Gastrocnemius medialis (tissue), 4 donors: ENCODE results near the gene CRYBG3. TPM values are rescaled to one million over a fixed set of nuclear protein-coding genes. Genes with fewer than 3 reads are reported as not detected.

Experiments
- ATAC-seq, 2 donors: fragments of 150-250 bp; one replicate each; pipeline ENCODE4 v1.9.1; 2016
- DNase-seq, 2 donors: peaks; one replicate each; pipeline ENCODE4 v3.0.0-alpha.2; 2019
- H3K27ac ChIP-seq, 4 donors: fragments of 200-600 bp; sonication (generic); 1 replicate in 1 of 4; 2 replicates in 3 of 4; pipeline ENCODE4 v1.5.1; 2016 to 2018; ENCODE audit warnings: mild to moderate bottlenecking in 2 of 4, moderate library complexity in 1 of 4
- H3K27me3 ChIP-seq, 3 donors: fragments of 200-600 bp; sonication (generic) in 2 of 3; 1 replicate in 1 of 3; 2 replicates in 2 of 3; pipeline versions ENCODE4 v1.5.1 to v1.6.0; 2016 to 2019; ENCODE audit warnings: mild to moderate bottlenecking in 1 of 3, moderate library complexity in 1 of 3
- H3K36me3 ChIP-seq, 2 donors: fragments of 200-600 bp; sonication (generic) in 1 of 2; one replicate each; pipeline ENCODE4 v1.5.1; 2017 to 2018
- H3K4me1 ChIP-seq, 2 donors: fragments of 200-600 bp; sonication (generic) in 1 of 2; one replicate each; pipeline ENCODE4 v1.5.1; 2016 to 2017; ENCODE audit warnings: mild to moderate bottlenecking in 2 of 2
- H3K4me3 ChIP-seq, 4 donors: fragments of 200-600 bp; sonication (generic) in 3 of 4; 1 replicate in 1 of 4; 2 replicates in 3 of 4; pipeline ENCODE4 v1.5.1; 2016 to 2019; ENCODE audit warnings: mild to moderate bottlenecking in 2 of 4
- H3K9me3 ChIP-seq, 3 donors: fragments of 200-600 bp; sonication (generic) in 2 of 3; 1 replicate in 1 of 3; 2 replicates in 2 of 3; pipeline ENCODE4 v1.5.1; 2016 to 2019
- POLR2A ChIP-seq, 2 donors: fragments of 450-650 bp; IDR thresholded peaks; one replicate each; pipeline ENCODE4 v1.6.1; 2017; ENCODE audit warnings: antibody characterized with exemption in 2 of 2, mild to moderate bottlenecking in 2 of 2, moderate library complexity in 2 of 2
- in situ Hi-C, 4 donors: fragments of 200-750 bp; cut with MboI; loops; one replicate each; pipeline versions ENCODE4 v1.15.0 to v1.8.0; 2017; ENCODE audit warnings: low sequenced_read_pairs in 4 of 4
- intact Hi-C: fragments of 100-400 bp; cut with DNase I; formaldehyde crosslinking; loops from one replicate; pipeline ENCODE4 v1.15.1; 2023; ENCODE audit warnings: low total_unique reads
- total RNA-seq, 4 donors: library from RNA; depleted of rRNA; stranded (reverse); fragments of >200 nt; gene quantifications; one replicate each; pipeline versions ENCODE4 v1.1.0 to v1.2.3, GENCODE V29; 2016
- TF ChIP-seq, protein P1 (sequence below), 5 experiments: fragments of 450-650 bp in 3 of 5; fragments of 200-600 bp in 2 of 5; sonication (generic) in 2 of 5; IDR thresholded peaks in 4 of 5; conservative IDR thresholded peaks in 1 of 5; 1 replicate in 4 of 5; 2 replicates in 1 of 5; pipeline ENCODE4 v1.5.1; 2016 to 2019; ENCODE audit warnings: antibody characterized with exemption in 5 of 5, mild to moderate bottlenecking in 3 of 5, moderate library complexity in 3 of 5

Gene CRYBG3
- total RNA-seq, 4 donors from 2014 or later, result 23.0 to 47.3 (median 24.8) TPM

DNA sequence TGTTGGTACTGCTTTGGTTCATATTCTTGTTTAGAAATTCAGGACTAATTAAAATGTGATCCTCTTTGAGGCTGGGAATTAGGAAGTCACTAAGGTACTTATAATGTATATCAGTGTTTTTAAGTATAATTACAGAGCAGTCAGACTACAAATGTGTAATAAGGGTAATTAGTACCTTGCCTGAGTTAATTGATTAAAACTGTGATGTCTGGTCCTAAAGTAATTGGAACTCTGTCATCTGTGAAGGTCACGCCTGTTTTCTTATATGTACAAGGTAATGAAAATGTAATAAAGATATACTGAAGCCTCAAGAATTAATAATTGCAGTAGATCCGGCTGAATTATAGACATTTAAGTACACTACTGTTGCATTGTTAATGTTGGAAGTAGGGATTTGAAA lies 117.6 kb downstream of the CRYBG3 start:
- H3K27me3 ChIP-seq, result no peaks in the 10 kb centered on the region
- no peak overlapping the region for H3K4me3 ChIP-seq
- DNase-seq (no peak), ATAC-seq (no peak)
- in situ Hi-C loops, result no loop called here
- intact Hi-C loops, result no loop called here
- no peak overlapping the region for H3K27ac ChIP-seq
- TF ChIP-seq POLR2A (IDR thresholded peaks at IDR 0.05), result no peak
- TF ChIP-seq, protein P1, sequence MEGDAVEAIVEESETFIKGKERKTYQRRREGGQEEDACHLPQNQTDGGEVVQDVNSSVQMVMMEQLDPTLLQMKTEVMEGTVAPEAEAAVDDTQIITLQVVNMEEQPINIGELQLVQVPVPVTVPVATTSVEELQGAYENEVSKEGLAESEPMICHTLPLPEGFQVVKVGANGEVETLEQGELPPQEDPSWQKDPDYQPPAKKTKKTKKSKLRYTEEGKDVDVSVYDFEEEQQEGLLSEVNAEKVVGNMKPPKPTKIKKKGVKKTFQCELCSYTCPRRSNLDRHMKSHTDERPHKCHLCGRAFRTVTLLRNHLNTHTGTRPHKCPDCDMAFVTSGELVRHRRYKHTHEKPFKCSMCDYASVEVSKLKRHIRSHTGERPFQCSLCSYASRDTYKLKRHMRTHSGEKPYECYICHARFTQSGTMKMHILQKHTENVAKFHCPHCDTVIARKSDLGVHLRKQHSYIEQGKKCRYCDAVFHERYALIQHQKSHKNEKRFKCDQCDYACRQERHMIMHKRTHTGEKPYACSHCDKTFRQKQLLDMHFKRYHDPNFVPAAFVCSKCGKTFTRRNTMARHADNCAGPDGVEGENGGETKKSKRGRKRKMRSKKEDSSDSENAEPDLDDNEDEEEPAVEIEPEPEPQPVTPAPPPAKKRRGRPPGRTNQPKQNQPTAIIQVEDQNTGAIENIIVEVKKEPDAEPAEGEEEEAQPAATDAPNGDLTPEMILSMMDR (IDR thresholded peaks at IDR 0.05 in 4 of 5, conservative IDR thresholded peaks at IDR 0.05 in 1 of 5), result no peak
- H3K4me1 ChIP-seq, result no peaks in the 10 kb centered on the region
- no peaks in the 10 kb centered on the region for H3K9me3 ChIP-seq
- peaks cover 0 to 83% of the 10 kb centered on the region in 2 donors for H3K36me3 ChIP-seq

DNA sequence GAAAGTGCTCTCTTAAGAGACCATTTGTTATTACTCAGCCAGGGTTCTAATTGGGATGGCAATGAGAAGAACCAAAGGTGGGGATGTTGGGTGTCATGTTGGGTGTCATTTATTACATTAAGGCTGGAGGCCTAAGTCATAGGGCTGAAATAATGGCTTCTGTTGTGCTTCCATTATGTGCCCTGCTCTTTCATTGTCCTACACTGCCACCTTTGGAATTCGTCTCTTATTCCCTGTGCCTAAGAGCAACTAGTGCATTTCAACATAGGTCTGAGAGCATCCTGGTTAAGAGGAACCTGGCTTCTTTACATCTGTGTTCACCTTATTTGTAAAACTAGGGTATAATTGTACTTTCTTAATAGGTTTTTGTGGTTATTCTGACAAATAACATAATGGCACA lies 118.2 kb downstream of the CRYBG3 start:
- no peak for DNase-seq
- intact Hi-C loops, result no loop called here
- no peak for ATAC-seq
- TF ChIP-seq POLR2A (IDR thresholded peaks at IDR 0.05), result no peak
- TF ChIP-seq, protein P1 (IDR thresholded peaks at IDR 0.05 in 4 of 5, conservative IDR thresholded peaks at IDR 0.05 in 1 of 5), result no peak
- Histone ChIP-seq H3K9me3 (no peaks in the 10 kb centered on the region), H3K36me3 (peaks cover 0 to 83% of the 10 kb centered on the region in 2 donors), H3K4me1 (no peaks in the 10 kb centered on the region), H3K4me3 (no peak overlapping the region), H3K27me3 (no peaks in the 10 kb centered on the region), H3K27ac (no peak overlapping the region)
- in situ Hi-C loops, result no loop called here

DNA sequence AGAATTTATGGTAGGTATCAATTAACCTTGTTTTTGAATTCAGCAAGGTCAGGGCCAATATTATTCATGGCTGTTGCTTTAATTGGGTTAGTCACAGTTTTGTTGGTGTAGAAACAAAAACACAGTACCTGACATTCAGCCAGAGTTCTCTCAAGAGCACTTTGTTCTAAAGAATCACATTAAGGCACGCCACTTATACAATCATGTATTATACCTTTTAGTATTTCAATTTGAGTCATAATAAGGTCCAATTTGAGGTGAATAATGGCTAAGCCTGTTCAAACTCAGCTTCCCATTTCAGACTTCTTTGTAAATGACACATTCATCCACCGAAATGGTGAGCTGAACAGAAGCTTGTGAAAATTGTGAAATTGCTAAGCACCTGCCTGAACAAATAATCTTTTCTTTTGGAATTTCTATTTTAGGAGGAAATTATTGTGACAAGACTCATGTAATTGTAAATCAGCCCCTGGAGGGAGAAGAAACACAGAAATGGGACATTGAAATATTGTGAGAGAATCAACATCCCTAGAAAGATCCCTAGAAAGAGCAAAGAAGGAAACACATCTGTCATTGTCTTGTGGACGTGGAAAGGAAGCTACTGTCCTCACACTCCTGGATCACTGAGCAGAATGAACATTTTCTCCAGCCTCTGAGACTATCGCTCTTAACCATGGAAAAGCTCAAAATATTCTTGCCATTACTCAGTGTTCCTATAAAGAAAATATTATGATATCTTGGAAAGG lies 121.2 kb downstream of the CRYBG3 start:
- no peak overlapping the region for H3K27ac ChIP-seq
- H3K36me3 ChIP-seq, result peaks cover 0 to 85% of the 10 kb centered on the region in 2 donors
- DNase-seq, result no peak
- intact Hi-C loops (no loop called here), in situ Hi-C loops (no loop called here)
- H3K9me3 ChIP-seq, result no peaks in the 10 kb centered on the region
- ATAC-seq, result no peak
- H3K4me3 ChIP-seq, result no peak overlapping the region
- TF ChIP-seq, protein P1 (IDR thresholded peaks at IDR 0.05 in 4 of 5, conservative IDR thresholded peaks at IDR 0.05 in 1 of 5), result no peak
- TF ChIP-seq POLR2A (IDR thresholded peaks at IDR 0.05), result no peak
- no peaks in the 10 kb centered on the region for H3K27me3 ChIP-seq
- no peaks in the 10 kb centered on the region for H3K4me1 ChIP-seq

DNA sequence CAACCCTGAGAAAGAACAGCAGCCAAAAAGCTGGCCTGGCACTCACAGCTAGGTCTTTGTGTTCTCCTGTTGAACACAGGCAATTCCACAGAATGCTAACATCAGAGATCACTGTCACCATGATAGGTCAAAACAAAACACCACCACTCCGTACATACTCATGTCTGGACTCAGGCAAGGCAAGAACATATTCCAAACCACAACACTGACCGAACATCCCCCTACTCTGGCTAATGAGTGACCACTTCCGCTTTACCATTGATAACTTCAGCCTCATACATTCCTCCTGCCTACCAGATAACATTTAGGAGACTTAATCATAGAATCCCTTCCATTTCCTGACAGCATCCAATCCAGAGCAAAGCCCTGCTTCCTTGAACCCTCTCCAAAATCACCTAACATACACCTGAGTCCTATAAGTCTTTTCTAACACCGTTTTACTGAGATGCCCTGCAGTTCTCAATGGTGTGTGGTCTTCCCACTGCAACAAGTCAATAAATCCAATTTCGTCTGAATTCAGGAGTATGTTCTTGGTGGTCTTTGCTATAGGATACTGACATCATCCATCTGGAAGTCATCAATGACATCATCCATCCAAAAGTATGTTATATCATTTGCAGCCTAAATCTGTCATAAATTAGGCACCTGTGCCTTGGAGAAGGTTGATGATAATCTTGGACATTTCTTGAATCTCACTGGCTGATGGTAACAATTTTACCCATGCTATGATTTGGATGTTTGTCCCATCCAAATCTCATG lies 126.7 kb downstream of the CRYBG3 start:
- TF ChIP-seq, protein P1 (IDR thresholded peaks at IDR 0.05 in 4 of 5, conservative IDR thresholded peaks at IDR 0.05 in 1 of 5), result no peak
- TF ChIP-seq POLR2A (IDR thresholded peaks at IDR 0.05), result no peak
- Histone ChIP-seq H3K4me3 (no peak overlapping the region), H3K9me3 (no peaks in the 10 kb centered on the region), H3K4me1 (peaks cover 6 to 8% of the 10 kb centered on the region in 2 donors), H3K27ac (no peak overlapping the region), H3K36me3 (peaks cover 0 to 80% of the 10 kb centered on the region in 2 donors), H3K27me3 (no peaks in the 10 kb centered on the region)
- DNase-seq (no peak), ATAC-seq (no peak)
- intact Hi-C loops, result no loop called here
- in situ Hi-C loops, result no loop called here
